Activated CD8-positive, alpha-beta memory T cell treated with anti-CD3 and anti-CD28 coated beads for 1 hour (primary cell): ENCODE results near the gene TIMM17A.

Experiments used
- DNase-seq, 2 donors: peaks; one replicate each; pipeline ENCODE4 v3.0.0-alpha.2; 2020; ENCODE audit warnings: low read depth in 1 of 2; ENCODE audit errors: extremely low read depth in 1 of 2

TIMM17A gene

DNA sequence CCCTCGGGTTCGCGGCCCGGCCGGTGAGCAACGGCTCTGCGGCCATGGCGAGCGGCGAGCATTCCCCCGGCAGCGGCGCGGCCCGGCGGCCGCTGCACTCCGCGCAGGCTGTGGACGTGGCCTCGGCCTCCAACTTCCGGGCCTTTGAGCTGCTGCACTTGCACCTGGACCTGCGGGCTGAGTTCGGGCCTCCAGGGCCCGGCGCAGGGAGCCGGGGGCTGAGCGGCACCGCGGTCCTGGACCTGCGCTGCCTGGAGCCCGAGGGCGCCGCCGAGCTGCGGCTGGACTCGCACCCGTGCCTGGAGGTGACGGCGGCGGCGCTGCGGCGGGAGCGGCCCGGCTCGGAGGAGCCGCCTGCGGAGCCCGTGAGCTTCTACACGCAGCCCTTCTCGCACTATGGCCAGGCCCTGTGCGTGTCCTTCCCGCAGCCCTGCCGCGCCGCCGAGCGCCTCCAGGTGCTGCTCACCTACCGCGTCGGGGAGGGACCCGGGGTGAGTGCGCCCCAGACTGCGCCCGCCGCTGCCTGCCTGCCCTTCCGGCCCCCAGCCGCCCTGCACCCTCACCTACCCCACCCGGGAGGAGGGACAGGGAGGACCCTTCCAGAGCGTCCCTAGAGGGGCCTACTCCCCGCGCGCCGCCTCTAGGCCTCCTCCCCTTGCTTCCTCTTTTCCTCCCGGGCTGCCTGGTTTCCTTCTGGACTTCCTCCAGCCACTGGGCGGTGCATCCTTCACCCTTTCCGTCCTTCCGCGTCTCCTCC lies 27.5 kb downstream of the TIMM17A start, which contains the start of gene RNPEP:
Gene RNPEP (plus strand): TSS at position 26 of the 757 bp plus-strand sequence. CDS start 19 bp downstream, at position 45.
- peak in 1 of 2 donors; percentile 33 for DNase-seq

DNA sequence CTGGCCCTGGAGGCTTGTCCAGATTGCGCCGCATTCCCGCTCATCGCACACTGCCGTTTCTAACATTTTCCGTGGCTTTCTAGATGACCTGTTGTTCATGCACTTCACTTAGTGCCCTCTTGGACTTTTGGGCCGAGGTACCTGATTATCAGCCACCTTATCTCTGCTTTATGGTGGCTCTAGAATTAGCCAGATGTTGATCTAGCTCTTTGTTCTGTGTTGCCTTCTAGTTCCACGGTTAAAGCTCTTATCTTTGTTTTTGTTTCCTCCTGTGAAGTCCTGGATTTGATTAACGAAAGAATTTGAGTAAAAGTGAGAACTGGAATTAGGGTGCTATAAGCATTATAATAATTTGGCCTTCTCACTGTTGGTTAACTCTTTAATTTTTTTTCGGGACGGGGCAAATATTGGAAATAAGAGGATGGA lies 28.1 kb downstream of the TIMM17A start:
- DNase-seq = no peak

- DNase-seq = no peak
These were observed 29.1 kb downstream of the TIMM17A start for GRCh38 chr1:201984446-201984845.

DNA sequence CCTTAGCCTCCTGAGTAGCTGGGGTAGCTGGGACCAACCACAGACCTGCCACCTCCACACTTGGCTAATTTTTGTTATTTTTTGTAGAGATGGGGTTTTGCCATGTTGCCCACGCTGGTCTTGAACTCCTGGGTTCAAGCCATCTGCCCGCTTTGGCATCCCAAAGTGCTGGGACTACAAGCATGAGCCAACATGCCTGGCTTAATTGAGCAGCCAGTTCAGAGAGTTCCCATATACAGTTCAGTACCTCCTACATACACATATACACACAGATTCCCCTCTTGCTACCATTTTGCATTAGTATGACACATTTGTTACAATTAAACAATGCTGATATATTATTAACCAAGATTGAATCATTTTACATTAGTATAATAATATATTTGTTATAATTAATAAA lies 30.1 kb downstream of the TIMM17A start:
- no peak for DNase-seq

DNA sequence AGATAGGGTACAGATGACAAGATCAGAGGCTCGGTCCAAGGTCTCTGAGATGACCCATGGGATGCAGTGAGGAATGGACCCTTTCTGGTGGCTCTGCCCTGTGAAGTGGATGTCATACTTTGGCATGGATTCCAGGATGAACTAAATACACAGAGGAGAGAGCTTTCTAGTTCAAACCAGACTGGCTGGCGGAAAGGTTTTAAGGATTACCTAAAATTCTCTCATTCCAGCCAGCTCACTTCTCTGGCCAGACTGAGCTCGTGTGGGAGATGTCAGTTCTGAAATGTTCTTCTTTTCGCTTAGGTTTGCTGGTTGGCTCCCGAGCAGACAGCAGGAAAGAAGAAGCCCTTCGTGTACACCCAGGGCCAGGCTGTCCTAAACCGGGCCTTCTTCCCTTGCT lies 33.3 kb downstream of the TIMM17A start:
- DNase-seq = no peak

DNA sequence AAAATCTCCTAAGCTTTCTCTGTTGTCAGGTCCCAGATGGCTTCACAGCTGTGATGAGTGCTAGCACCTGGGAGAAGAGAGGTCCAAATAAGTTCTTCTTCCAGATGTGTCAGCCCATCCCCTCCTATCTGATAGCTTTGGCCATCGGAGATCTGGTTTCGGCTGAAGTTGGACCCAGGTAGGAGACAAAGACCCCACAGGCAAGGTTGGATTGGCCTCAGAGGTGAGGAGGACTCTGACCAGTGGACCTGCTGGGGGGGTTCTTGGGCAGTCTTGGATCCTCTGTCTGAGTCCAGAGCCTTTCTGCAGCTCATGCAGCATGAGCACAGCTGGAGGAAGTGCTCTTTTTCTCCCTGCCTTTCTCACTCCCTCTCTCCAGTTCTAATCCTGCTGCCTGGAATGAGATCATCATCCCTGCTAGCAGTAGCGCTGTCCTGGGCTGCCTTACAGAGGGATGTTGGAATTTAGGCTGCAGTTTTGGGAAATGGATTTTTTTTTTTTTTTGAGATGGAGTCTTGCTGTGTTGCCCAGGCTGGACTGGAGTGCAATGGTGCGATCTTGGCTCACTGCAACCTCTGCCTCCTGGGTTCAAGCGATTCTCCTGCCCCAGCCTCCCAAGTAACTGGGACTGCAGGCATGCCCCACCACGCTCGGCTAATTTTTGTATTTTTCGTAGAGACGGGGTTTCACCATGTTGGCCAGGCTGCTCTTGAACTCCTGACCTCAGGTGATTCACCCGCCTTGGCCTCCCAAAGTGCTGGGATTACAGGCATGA lies 34.2 kb downstream of the TIMM17A start:
- no peak for DNase-seq

GRCh38 chr1:201990427-201990826 lies 35.1 kb downstream of the TIMM17A start:
- DNase-seq = no peak

DNA sequence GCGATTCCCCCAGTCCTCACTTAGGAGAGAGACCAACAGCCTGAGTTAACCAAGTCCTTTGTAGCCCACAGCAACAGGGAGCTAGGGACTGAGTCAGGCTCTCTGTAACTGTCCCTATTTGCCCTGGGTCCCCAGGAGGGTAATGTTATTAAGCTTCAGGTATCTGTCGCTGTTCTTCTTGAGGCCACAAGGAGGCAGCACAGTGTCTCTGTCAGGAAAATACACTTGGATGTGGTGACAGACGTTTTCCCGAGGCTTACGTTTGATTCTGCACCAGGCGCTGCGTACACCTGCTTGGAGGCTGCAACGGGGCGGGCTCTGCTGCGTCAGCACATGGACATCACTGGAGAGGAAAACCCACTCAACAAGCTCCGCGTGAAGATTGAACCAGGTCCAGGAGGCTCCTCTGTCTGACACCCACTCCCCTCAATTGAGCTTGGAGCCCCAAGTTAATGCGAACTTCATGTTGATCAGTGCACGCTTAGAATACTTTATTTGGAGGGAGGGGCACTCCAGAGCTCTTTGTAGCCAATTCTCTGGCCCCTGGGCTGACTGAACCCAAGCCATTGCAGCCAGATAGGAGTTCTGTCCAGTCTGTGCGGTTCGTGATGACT lies 44.4 kb downstream of the TIMM17A start:
- no peak for DNase-seq

DNA sequence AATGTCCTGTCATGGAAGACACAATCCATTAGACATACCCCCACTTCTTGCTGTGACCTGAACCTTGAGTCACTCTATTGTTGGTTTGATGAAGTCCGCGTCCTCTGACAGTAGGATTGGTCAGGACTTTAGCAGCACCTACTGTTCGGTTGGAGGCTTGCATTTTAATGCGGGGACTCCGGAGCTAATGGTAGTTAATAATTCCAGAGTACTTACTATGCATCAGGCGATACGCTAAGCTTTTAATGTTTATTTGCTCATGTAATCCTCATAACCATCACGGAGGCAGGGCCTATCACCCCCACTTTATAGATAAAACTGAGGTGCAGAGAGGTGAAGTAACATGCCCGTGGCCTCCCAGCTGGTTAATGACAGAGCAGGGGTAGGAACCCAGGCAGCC lies 47.2 kb downstream of the TIMM17A start:
- DNase-seq = no peak

DNA sequence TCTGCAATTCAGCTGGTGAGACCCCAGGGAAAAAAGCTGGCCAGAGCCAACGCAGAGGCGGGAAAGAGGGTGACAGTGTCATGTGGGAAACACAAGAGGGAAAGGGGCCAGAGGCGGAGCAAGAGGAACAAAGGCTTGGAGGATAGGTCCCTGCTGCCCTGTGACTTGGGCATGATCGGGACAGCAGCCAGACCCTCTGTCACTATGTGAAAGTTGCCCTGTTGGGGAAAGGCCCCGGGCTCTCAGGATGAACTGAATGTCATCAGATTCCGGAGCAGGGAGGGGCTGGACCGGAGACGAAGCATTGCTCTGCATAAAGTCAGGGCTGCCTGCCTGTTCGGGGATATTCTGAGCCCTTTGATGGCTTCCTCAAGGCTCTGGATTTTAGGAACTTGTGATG lies 49.4 kb downstream of the TIMM17A start:
- no peak for DNase-seq

GRCh38 chr1:202005958-202006357 lies 50.7 kb downstream of the TIMM17A start:
- DNase-seq = no peak

DNA sequence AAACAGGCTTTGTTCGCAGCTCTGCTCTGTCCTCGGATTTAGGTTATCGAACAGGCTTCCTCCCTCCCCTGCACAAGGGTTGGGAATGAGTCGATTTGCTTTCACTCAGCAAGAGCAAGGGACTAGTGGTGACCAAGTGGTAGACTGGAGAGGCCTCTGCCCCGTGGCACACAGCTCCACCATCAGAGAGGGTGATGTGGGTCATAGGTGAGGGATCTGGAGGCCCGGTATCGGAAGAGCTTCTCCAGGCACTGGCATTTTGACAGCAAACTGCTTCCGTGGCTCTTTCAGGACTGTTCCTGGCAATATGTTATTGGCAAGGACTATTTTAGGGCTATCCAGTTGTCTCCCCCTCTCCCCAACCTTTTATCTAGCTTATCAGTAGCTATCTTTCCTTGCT lies 52.0 kb downstream of the TIMM17A start:
- DNase-seq = no peak

DNA sequence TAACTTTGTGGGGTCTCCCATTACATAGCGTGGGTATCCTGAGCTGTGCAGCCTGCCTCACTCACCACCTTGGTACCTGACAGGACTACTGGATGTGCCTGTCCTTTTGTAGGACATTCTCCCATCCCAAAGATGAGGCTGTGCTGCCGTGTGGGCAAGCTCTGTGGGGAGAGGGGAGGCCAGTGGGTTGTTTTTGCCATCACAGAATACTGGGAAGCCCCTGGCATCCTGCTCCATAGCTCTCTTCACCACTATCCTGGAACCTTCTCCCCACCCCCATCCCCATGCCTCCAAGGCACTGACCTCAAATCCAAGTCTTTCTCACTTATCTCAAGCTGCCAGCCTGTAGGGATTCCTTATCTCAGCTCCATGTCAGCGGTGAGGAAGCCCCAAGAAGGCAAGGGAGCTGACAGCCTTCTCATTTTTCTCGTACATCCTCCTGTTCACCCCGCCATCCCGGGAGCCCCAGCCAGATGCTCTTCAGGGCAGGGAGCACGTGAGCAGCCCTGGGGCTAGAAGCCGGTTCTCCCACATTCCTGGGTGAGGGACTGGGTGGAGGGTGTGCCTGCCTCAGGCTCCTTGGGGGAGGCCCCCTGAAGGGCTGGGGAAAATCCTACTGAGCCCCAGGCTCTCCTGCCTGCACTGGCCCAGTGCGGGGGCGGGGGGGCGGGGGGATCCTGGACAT lies 52.6 kb downstream of the TIMM17A start:
- no peak for DNase-seq

DNA sequence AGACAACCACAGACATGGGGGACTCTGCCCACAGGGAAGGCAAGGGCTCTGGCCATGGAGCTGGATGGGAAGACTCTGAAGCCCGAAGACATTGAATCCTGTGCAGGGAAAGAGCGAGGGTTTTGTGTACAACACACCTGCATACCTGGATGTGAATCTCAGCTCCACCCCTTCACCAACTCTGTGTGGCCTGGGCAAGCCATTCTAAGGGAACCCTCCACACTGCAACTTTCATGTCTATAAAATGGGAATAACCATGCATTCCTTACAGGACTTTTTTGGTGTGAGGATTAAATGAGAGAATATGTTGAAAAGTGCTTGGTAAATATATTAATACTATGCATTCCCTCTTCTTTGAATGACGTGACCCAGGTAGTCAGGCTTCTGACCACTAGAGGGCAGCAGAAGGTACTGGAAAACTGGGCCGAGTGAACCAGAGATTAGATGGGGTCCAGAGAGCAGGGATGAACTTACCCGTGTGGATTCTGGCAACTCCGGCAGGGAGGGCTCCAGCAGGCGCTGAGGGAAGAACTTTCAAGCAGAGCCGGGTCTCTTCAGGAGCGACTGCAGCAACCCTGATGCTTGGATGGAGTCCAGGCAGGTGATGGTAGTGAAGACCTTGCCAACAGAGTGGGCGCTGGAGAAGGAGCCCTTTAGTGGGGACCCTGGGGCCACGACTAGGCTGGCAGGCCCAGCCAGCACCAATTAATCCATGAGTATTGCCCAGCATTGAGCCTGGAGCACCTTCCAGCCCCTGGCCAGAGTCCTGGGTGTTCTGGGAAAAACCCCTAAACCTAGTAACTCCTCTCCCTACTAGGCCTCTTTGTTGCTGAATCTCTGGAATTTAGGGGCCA lies 54.2 kb downstream of the TIMM17A start:
- peak; percentile 10 to 27 for DNase-seq

- no peak for DNase-seq
These were observed 55.1 kb downstream of the TIMM17A start, which contains the start of gene ELF3 for GRCh38 chr1:202010180-202011015. Gene ELF3 (plus strand): TSS chr1:202010587. CDS start chr1:202011137, 550 bp downstream.

DNA sequence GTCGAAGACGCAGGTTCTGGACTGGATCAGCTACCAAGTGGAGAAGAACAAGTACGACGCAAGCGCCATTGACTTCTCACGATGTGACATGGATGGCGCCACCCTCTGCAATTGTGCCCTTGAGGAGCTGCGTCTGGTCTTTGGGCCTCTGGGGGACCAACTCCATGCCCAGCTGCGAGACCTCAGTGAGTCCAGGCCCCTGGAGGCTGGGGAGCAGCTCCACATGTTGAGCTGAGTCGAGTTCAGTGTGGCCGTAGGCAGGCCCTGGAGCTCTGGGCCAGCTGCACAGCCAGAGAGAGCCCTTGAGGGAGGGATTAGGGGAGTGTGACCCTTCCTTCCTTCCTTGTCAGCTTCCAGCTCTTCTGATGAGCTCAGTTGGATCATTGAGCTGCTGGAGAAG lies 56.7 kb downstream of the TIMM17A start:
- no peak for DNase-seq

DNA sequence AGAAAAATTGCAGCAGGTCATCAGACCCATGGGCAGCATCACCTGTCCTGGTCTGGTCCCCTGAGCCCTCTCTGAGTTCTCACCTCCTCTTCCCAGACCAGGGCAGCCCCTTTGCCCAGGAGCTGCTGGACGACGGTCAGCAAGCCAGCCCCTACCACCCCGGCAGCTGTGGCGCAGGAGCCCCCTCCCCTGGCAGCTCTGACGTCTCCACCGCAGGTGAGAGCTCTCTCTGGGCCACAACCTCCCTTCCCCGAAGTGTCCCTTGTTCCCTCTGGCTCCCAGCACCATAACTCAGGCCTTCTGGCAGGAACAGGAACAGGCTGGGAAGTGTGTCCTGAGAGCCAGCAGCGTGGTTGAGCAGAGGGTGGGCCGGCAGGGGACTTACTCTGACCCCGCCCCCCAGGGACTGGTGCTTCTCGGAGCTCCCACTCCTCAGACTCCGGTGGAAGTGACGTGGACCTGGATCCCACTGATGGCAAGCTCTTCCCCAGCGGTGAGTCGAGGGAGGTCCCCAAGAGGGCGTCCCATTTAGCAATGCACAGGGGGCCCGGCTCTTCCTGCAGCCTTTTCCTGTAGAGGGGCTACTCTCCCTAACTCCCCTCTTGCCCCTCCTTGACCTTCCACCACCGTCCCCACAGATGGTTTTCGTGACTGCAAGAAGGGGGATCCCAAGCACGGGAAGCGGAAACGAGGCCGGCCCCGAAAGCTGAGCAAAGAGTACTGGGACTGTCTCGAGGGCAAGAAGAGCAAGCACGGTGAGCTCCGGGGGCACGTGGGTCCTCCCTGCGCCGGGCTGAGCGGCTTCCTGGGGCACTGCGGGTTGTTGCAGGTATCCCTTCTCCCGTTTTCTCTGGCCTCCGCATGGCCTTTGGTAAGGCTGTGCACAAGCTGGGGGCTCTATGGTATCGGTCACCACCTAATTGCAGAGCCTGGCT lies 57.5 kb downstream of the TIMM17A start:
- no peak for DNase-seq

DNA sequence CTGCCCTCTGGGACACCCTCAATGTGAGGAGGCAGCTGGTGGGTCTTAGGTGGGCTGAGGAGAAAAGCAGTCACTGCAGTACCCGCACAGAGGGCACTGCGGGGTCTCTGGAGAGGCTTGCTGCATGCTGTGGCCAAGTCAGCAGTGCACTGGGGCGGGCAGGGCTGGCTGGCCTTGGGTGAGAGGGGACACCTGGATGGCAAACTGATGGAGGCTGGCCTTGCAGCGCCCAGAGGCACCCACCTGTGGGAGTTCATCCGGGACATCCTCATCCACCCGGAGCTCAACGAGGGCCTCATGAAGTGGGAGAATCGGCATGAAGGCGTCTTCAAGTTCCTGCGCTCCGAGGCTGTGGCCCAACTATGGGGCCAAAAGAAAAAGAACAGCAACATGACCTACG lies 58.3 kb downstream of the TIMM17A start:
- no peak for DNase-seq
